NCI-H774 (cell line): ENCODE results near the gene CIB4.

ENCODE experiments used
- DNase-seq: peaks from one replicate; lab custom pipeline; 2025; lab: John Stamatoyannopoulos, UW

CIB4 gene

DNA sequence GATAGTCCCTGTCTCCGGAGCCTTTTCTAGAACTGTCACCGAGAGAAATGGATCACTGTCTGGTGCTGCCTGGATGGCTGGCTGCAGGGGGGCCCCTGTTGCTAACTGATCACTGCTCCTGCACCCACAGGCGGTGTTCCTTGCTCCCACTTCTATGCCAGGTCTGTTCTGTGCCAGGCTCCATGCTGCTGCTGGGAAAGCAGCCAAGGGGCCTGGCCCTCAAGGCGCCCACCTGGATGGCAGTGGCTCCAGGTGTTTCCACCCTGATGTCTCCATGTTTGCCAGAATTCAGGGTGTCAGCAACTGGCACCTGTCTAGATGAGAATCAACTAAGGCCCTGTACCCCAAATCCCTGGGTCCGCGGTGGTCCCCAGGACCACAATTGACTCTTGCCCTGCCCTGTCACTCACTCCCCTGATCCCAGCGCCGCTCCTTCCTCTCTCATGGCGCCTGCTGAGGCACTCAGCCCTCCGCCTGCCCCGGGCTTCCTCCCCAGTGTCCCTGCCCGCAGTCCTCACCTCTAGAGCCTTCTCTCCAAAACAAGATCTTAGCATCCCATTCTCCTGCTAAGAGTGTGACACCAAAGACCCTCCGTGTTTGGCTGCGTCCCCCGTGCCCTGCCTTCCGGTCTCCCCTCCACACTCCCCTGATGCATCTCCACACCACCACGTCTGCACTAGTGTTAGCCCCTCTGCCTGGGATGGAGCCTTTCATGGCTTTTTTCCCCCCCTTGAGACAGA is 90.7 kb downstream of the CIB4 start:
- DNase-seq = no peak

DNA sequence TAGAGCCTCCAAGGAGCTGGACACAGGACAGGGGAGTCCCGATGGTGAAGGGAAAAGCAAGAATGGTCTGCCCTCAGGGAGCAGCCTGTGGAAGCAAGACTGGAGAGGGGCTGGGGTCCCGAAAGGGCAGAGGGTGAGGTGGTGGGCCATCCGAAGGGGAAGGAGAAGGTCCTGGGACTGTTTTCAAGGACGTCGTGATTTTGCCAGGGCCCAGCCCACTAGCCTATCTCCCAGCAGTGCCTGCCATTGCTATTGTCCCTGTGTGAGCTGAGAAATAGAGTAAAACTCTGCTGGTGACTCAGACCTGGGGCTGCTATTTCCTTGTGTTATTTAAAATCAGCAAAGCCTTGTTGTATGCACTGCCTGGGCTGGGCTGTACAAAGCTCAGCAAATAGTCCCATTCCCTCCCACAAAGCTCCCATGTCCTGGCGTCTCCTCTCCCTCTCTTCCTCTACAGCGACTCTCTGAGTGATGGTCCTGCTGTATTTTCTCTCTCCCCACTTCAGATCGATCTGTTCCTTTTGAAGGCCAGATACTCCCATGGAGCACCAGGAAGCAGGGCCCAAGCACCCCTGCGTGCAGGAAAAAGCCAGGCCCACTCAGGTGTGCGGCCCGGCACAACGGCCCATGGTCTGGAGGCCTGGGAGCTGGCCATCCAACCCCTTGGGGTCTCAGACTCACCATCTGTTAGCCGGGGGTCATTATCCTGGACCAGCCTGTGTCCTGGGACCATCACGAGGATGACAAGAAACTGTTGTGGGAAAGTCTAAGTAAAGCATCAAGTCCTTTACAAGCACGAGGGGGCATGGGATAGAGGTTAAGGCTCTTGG is 98.3 kb downstream of the CIB4 start:
- no peak for DNase-seq

DNA sequence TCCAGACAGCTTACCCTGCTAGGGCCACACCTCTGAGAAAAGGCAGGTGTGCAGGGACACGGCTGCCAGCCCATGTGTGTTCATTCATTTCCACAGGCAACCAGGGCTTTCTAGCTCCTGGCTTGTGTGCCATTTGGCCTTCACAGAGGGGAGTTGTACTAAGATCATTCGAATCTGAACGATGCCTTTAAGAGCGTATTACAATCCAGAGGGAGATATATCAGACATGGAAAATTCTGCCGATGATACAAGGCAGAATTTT is 99.0 kb downstream of the CIB4 start:
- peak; percentile 68 for DNase-seq

DNA sequence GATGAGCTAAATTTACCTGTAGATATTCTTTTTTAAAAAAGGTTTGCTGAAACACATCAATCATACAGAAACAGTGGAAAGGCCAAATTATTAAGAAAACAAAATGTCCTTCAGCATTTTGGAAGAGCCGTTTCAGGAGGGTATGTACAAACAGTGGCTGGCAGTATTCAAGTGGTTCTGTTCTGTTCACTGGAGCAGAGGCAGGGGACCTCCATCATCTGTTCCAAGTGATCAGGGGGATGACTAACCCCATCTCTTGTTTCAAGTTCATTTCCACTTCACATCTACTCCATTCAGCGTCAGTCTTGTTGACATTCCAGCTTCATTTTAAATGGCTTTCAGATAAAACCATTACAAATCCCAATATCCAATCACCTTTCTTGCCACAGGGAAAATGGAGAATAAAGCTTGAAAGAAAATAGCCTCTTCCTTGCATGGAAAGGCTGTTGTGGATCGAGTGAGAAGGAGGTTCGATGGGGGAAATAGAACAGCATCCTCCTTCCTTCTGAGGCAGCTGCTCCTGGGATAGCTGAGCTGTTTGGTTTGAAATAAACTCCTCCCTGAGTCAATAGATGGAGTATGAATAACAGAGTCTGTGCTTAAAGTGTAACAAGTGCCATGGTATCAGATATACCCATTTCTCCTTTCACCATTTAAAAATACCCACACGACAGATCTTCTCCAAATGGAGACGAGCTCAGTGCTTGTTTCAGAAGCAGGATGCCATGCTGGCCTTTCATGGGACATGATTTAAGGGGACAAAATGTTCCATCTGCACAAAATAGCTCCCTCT is 99.6 kb downstream of the CIB4 start:
- peak; percentile 59 for DNase-seq

DNA sequence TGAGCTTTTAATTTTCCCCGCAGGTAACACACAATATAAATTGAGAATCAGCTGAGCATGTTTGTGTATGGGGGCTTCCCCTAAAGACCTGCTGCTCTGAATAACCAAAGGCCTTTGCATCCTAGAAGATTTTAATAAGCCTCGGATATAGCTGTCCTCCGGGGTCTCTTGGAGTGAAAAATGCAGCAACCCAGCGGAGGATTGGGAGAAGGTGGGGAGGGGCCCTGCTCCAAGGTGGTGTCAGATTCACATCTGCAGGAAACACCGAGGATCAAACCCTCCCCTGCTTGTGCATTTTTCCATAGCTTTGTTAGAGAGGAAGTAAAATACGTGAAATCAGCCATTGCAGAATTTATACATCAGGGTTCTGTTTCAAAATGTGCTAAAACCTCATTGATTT is 100.2 kb downstream of the CIB4 start:
- no peak for DNase-seq

DNA sequence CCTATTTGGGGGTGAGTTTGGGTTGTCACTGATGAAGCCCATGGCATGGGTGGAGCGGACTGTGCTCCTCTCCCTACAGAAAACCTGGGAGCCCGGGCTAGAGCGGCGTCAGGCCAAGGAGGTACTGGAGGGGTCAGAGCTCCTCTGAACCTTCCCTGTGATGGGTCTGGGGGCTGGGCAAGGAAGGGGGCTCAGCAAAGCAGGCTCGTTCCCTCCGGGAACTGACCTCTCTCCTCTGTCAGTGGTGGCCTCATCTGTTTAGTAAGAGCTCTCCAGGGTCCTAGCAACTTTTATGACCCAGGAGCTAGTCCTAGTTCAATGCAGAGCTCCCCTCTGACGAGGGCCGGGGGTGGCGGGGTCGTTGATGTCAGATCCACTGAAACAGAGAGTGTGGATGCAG is 100.9 kb downstream of the CIB4 start:
- no peak for DNase-seq

DNA sequence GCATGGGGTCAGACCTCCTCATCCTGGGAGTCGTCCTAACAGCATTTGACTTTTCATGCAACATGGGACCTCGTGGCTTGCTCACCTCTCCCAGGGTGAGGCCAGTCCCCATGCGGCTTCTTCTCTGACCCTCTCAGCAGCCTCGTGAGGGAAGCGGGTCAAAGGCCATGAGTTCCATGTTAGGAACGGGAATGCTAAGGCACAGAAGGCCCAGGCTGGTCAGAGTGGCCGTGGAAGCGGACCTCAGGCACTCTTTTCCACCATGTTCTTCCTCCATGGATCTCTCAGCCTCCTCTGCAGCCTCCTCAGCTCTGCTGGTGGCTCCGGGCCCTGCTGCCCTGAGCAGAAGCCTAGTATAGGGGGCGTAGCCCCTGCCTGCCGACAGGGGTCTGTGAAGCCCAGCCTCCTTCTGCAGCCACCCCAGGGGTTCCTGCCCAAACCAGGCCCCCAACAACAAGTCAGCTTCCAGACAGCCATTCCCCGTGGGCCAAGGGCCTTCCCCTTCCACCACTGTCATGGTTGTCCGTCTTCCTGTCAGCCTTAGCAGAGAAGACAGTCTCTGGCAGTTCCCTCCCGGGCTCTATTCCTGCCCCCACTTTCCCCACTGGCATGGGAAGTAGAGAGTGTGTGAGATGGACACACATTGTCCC is 103.2 kb downstream of the CIB4 start:
- no peak for DNase-seq

DNA sequence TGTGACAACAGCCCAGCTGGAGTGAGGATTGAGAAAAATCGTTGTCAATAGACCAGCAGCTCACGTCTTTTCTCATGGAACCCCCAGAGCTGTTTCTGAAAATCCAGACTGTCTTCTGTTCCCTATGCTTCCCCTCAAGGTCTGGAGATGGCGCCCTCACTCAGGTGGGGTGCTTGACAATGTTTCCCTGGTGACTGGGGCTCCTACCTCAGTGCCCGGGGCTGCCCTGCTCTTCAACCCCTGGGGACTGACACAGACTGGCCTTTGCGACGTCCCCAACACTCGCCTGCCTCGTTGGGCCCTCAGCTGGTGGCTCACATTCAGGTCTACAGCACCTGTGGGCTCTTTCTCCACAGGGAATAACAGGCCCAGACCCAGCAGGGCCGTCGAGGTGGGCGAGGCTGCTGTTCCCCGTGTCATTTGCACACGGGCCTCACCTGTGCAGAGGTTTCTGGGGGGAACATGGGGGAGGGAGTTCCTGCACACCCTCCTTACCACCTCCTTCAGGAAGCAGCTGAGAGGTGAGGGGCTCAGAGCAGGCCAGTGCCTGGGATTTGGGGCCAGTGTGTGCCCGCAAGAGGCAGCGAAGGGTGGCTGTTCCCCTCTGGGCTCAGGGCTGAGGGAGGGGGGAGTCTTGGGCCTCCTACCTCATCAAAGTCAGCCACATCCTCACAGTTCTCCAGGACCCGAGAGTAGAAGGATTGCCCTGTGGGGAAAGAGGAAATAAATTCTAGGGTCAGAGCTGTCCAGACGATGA is 103.9 kb downstream of the CIB4 start:
- DNase-seq = no peak

DNA sequence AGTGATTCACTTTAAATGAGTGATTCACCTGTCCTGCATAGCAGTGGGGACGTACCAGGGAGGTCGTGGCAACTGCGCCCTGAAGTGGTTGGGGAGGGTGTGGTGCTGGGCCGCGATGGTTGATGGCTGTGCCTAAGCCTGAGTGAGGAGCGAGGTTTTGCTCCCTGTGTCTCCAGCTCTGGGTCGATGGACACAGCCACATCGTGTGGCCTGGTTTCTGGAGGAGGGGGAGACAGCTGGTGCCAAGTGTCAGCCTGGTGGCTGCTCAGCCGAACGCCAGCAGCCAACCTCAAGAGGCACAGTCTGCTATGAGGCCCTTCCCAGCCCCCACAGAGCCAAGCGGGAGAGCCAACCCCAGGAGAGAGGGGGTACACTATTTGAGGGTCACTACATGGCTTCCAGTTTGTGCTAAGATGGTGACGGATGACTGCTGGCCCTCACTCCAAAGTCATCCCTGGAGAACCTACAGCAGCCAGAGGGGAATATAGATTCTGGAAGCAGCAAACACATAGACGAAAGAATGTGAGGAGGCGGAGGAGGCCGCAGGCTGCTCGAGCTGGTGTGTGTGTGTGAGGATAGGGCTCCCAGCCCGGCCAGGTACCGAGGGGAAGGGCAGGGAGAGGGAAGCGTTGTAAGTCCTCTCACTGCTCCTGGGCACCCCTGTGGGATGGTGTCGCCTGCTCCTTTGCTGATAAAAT is 104.6 kb downstream of the CIB4 start:
- DNase-seq = no peak

DNA sequence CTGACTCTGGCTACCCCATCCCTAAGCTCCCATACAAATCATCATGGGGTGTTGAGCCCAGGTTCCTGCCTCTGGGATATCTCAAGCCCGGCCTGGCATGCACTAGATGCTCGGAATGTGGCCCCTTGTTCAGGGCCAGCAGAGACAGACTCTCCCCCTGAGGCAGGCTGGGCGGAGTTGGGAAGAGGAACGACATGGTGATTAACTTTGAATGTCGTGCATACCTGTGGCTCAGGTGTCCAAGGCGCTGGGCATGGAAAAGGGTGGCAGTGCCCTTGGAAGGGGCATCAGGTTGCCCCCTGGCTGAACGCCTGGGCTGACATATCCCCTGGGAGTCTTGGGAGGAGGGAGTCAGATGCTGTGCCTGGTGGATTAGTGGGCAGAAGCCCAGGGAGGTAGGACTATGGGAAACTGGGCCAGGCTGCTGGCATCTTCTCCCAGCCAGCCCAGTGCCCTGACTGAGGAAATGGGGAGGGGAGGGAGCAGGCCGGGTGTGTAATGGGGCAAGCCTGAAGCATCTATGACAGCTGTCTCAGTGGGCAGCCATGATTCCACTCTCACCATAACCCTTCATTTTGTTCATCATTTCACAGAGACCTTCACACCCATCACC is 105.4 kb downstream of the CIB4 start:
- DNase-seq = no peak

DNA sequence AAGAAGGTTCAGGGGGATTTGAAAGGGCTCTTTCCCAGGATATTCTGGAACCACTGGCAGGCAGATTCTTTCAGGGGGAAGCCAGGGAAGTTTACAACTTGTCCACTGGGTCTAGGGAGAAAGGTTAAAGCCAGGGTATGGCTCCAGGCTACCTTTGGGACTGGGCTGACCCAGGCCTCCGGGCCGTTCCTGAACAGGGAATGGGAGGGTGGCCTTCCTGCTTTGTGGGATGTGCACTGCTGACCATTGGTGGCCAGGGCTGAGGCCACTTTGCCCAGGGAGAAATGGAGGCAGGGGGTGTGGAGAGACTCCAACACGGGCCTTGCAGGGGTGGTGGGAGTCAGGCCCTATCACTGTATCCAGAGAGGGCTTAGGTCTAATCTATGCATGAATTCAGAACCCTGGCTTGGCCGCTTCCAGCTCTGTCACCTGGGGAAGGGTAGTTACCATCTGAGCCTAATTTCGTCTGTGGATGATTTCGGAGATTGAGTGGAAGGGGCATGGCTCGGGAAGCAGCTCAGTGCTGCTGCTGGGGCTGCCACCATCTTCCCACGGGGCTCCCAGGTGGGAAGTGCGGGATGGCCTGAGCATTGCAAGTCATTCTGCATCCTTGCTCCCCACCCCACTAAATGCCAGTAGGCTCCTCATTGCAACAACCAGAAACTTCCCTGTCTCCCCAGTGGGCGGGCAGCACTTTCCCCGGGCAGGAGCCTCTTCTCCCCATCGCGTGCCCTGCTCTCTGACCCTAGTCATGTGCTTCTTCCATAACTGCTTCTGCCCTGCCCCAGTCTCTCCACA is 106.1 kb downstream of the CIB4 start:
- DNase-seq = no peak

DNA sequence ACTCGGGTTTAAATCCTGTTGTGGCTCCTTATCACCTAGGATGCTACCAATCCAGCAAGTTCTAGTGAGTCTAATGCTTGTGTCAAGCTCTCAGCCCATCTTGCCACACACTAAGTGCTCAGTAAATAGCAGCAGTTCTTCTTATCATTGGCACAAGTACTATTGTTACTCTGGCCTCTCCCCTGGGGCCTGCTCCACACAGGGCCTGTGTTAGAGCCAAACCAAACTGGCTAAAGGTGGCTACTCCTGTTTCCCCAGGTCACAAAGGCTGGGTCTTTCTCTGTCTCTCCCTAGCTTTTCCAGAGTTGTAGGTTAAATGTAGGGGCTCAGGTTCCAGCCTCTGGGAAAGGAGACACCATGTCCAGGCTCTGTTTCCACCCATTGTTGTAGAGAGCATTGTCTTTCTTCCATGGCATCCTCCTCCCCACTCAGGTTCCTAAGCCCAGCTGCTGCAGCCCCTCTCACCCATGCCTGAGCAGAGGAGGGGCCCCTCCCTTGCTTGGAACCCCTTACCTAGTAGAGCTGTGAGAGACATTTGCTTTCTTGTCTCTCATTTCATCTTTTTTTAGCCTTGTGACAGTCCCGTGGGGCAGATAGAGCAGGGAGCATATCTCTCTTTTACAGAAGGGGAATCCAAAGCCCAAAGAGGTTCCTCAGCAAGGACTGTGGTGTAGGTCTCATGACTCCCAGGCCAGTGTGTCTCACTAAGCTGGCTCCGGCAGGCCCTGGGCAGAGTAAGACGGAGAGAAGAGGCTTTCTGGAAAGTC is 106.9 kb downstream of the CIB4 start:
- DNase-seq = no peak

DNA sequence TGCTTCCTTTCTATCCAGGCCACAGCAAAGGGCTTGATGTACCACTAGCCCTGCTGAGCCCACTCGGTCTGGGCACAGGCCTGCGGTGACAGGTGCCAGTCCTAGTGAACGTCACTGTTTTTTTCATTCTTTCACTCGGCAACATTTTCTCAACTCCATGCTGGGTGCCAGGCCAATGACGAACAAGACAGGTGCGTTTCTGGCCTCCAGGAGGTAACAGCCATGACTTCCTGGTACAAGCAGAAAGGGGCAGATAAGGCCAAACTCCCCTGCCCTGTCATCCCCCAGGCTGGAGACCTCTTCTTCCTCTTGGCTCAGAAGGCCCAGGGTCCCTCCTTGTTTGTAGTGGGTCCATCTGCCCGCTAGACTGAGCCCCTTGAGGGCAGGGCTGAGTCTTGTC is 107.5 kb downstream of the CIB4 start:
- no peak for DNase-seq

DNA sequence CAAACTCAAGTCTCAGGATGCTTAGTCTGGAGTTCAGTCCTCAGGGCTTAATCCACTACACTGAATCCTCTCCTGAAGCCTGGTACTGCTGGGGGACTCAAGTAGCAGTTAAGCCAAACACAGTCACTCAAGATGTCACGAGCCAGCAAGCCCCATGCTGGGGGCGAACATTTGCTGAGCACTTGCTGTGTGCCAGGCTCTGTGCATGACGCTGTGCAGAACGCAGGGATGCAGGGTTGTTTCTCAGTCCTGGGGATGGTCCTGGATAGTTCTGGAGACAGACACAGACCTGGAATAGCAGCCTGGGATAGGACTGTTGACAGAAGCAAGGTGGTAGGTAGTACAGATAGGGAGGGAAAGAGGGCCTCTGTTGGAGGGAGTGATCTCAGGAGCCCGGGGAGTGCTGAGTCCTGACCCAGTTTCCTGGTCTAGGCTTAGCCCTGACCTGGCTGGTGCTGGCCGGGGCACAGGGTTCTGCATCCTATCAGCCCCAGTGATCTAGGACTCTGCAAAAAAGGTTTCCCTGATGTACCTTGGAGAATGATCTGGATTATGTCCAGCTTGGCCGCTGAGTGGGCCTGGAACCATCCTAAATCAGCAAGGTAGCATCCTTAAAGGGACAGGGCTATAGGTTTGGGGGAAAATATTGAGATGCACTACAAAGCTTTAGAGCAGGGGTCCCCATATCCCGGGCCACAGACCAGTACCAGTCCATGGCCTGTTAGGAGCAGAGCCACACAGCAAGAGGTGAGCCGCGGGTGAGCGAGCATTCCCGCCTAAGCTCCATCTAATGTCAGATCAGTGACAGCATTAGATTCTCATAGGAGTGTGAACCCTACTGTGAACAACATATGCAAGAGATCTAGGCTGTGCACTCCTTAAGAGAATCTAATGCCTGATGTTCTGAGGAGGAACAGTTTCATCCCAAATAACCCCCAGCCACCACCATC is 108.6 kb downstream of the CIB4 start:
- no peak for DNase-seq
